HG02678 (cell line): ENCODE results near the gene POU5F1.
"Not testable (repeated sequence)": the region's sequence is repeated elsewhere in the genome, so short reads cannot be mapped to it uniquely, and the experiment has no call there.

ENCODE experiments used
- ATAC-seq: cut with Tn5 transposase; IDR thresholded peaks from one replicate; pipeline ENCODE4 v1.9.1; 2021; ENCODE audit warnings: mild to moderate bottlenecking, moderate library complexity; ENCODE audit not compliant: unreplicated experiment

The POU5F1 gene

GRCh38 chr6:31192431-31193105 lies 22.1 kb upstream of the POU5F1 start:
- not testable (repeated sequence) for ATAC-seq

GRCh38 chr6:31190488-31190887 lies 20.0 kb upstream of the POU5F1 start:
- ATAC-seq, result peak; percentile 79

DNA sequence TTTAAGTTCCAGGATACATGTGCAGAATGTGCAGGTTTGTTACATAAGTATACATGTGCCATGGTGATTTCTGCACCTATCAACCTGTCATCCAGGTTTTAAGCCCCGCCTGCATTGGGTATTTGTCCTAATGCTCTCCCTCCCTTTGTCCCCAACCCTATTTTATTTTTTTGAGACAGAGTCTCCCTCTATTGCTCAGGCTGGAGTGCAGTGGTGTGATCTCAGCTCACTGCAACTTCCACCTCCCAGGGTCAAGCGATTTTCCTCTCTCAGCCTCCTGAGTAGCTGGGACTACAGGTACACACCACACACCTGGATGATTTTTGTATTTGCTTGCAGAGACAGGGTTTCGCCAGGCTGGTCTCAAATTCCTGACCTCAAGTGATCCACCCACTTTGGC lies 18.7 kb upstream of the POU5F1 start:
- ATAC-seq, result not testable (repeated sequence)

DNA sequence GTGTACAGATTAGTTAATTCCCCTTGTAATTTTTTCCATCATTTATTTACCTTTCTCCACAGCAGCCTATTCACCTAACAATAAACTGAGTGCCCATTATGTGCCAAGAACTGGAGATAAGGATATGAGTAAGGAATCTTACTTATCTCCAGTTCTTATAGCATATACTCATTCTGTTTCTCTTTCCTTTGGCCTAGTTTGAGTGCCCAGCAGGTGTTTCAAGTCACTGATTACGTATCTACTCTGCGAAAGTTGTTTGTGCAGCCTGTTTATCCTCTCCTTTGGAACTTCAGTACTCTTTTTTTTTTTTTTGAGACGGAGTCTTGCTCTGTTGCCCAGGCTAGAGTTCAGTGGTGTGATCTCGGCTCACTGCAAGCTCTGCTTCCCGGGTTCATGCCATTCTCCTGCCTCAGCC lies 17.3 kb upstream of the POU5F1 start:
- ATAC-seq, result no peak

GRCh38 chr6:31186052-31186734 lies 15.7 kb upstream of the POU5F1 start:
- no peak for ATAC-seq

DNA sequence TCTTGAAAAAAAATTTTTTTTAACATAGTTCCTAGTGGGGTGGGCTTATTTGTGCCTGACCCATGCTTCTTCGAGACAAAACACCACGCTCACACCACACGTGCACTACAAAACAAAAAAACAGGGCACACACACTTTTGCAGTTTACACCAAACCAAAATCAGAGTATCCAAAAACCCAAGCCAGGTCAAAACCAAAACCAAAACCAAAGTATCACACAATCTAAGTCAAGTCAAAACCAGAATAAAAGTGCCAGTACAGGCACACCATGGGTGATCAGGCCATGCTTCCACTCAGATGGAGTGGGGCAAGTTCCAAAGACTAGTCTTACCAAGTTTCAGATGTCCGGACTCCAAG lies 15.2 kb upstream of the POU5F1 start:
- not testable (repeated sequence) for ATAC-seq

GRCh38 chr6:31183859-31184258 lies 13.4 kb upstream of the POU5F1 start:
- not testable (repeated sequence) for ATAC-seq

GRCh38 chr6:31183287-31183686 lies 12.8 kb upstream of the POU5F1 start:
- ATAC-seq, result not testable (repeated sequence)

DNA sequence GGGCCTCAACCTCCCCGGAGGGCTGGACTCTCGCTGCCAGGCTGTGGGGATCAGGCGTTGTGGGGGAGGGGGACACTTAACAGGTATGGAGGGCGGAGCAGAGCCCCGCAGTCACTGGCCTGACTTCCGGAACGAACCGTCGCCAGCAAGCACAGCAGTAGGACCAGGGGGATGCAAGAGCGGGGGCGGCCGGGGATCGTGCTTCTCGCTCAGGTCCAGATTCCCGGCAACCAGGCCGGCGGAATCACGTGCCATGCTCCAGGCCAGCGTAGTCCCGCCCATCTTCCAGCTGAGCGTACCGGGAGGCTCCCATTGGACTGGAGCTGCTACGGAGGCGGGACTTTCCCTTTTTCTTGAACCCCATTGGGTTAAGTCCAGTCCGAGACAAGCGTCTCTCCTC lies 10.0 kb upstream of the POU5F1 start:
- ATAC-seq, result peak; percentile 99

DNA sequence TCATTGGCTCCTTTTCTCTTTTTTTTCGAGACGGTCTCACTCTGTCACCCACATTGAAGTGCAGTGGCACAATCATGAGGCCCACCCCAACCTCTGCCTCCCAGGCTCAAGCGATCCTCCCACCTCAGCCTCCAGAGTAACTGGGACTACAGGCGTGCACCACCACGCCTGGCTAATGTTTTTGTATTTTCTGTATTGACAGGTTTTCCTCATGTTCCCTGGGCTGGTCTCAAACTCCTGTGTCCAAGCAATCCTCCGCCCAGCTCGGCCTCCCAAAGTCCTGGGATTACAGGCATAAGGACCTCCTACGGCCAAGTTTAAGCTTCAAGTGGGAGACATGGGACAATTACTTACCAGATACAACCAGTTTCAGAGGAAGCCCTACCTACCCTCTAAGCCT lies 9.4 kb upstream of the POU5F1 start:
- no peak for ATAC-seq

GRCh38 chr6:31179042-31179386 lies 8.5 kb upstream of the POU5F1 start:
- ATAC-seq, result no peak

DNA sequence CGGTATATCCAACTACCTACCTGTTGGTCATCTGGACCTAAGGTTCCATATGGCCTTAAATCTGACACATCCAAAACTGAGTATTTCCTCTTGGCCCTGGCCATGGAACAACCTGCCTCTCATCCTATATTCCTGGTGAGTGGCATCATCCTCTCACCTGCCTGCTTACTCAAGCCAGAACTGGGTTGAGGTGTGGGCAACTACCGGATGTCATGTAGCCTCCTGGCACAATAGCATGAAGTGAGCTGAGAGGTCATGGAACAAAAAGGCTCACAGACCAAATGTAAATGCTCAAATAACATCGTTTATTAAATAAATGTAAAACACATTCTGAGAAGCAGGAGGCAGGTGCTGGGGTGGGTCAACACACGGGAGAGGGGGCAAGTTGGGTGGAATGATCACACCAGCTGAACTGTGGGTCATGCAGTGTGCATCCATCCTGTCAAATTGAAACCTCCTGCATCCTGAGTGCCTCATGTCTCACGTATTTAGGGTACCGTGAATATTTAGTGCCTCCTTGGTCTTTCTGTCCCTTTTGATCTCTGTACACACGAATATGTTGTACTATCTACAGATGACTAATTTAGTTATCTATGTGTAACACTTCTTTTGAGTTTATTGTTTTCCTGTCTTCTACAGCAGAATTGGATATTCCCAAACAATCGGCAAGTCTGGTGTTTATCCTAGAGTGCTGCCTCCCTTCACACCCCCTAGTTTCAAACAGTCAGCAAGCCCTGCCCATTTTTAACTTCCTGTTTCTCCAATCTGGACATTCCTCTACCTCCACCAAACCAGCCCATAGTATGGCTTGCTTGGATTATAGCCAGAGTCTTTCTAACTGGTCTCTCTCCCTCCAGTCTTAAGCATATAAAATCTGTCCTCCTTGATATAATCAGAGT lies 7.9 kb upstream of the POU5F1 start:
- ATAC-seq, result no peak

DNA sequence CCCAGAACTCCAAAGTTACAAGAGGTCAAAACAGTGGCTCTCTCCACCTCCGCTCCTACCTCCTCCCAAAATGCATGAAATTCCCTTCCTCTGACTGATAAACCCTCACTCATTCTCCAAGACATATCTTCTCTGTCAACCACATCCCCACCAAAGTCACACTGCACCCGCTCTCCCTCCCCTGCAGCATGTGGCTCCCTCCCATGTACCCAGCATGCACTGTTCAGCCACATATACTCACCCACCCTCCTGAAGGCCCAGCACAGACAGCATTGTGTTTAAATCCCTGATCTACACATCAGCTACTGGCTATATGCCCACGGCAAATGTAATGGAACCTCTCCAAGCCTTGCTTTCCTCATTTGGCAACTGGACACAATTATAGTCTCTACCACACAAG lies 5.5 kb upstream of the POU5F1 start:
- no peak for ATAC-seq

- no peak for ATAC-seq
These were observed 3.9 kb upstream of the POU5F1 start for GRCh38 chr6:31174378-31174777.

DNA sequence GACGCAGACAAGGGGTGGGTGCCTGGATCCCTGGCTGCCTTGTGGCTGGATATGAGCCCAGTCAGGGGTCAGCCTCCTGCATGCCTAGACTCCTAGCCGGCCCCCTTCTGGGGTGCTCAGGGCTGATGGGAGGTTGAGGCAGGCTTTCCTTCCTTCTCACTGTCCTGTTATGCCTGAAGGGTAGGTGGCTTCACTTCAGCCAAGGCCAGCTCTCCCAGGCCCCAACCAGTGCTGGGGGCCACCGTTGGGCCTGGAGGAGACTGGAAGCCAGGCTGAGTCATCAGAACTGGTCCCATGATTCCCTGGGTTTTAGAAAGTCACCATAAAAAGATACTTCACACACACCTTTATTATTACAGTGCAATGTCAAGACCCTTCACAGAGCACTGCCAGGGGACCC lies 2.9 kb upstream of the POU5F1 start:
- no peak for ATAC-seq

GRCh38 chr6:31172973-31173384 lies 2.5 kb upstream of the POU5F1 start:
- no peak for ATAC-seq

DNA sequence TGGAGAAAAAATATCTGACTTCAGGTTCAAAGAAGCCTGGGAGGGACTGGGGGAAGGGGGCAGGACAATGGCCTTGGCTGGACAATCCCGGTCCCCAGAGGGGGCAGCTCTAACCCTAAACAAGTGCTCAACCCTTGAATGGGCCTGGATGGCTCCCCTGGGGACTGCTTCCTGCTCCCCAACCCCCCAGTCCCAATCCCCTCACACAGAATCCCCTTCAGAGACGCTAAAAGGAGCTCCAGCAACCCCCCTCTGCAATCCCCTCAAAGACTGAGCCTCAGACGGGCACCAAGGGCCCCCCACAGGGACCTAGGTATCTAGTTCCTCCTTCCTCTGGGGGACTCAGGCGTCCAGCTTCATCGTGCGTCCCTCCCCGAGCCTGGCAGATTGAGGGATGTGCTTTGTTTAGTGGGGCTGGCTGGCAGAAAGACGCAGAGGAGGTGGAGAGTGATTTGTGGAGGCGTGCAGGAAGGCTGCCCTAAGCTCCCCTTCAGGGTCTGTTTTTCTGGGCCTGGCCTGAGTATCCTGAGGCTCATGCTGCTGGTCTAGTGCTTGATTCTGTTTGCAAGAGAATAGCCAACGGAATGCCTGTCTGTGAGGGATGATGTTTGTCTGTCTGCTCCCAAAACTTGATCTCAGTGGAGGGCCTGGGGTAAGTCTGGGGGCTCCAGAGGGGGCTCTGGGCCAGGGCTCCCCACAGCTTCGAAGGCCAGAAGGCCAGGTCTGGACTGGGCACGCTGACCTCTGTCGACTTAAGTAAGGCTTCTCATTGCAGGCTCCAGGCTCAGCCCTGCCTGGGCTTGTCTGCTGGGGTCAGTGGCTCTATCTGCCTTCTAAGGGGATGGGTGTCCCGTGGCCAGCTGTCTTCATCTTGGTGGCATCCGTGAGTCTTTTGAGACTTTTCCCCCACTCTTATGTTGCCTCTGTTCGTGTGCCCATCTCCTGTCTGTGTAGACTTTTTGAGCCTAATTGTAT lies 1.7 kb upstream of the POU5F1 start:
- ATAC-seq, result no peak

DNA sequence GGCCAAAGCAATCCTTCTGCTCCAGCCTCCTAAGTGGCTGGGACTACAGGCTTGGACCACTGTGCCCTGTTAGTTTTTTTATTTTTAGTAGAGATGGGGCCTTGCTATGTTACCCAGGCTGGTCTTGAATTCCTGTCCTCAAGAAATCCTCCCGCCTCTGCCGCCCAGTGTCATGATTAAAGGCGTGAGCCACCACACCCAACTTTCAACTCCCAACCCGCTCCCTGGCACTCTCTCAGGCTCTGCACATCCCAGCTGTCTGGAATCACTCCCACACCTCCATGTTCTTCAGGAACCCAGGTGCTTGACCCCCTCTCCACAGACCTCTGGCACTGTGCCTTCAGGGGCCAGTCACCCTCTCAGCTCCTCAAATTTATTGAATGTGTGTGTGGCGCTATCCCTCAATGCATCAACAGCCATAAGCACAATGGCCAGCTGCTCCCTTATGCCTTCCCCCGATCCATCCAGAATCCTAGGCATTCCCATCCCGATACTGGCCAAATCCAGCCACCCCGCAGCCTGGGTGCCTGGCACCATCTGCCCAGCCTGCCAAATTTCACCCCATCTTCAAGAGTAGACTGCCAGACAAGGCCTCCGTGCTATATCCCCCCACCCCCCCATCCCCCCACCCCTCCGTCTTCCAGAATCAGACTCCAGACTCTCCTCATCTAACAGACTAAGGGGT lies 647 bp upstream of the POU5F1 start:
- no peak for ATAC-seq

- not testable (repeated sequence) for ATAC-seq
These were observed 453 bp downstream of the POU5F1 start for GRCh38 chr6:31169858-31170599.
